HG03565 (cell line): Measurements from ENCODE around the gene LOXHD1.

Source experiments
- ATAC-seq: cut with Tn5 transposase; IDR thresholded peaks from one replicate; pipeline ENCODE4 v1.9.1; 2021; ENCODE audit warnings: mild to moderate bottlenecking, moderate library complexity; ENCODE audit not compliant: unreplicated experiment

Gene LOXHD1

GRCh38 chr18:46482831-46483230 is 174.2 kb downstream of the LOXHD1 start:
- no peak for ATAC-seq

GRCh38 chr18:46481847-46482245 is 175.2 kb downstream of the LOXHD1 start:
- no peak for ATAC-seq

GRCh38 chr18:46481048-46481846 is 175.8 kb downstream of the LOXHD1 start:
- ATAC-seq, result no peak

GRCh38 chr18:46480226-46480625 is 176.8 kb downstream of the LOXHD1 start:
- ATAC-seq, result no peak

GRCh38 chr18:46478796-46479195 is 178.2 kb downstream of the LOXHD1 start:
- ATAC-seq, result no peak

- no peak for ATAC-seq
These were observed 179.5 kb downstream of the LOXHD1 start for GRCh38 chr18:46477425-46478011.

- ATAC-seq, result no peak
These were observed 181.6 kb downstream of the LOXHD1 start for GRCh38 chr18:46475390-46475752.

GRCh38 chr18:46474487-46475389 is 182.3 kb downstream of the LOXHD1 start:
- ATAC-seq, result no peak

GRCh38 chr18:46471809-46472498 is 185.1 kb downstream of the LOXHD1 start:
- no peak for ATAC-seq

- ATAC-seq, result no peak
These were observed 186.3 kb downstream of the LOXHD1 start for GRCh38 chr18:46470714-46471113.

GRCh38 chr18:46469186-46469915 is 187.7 kb downstream of the LOXHD1 start:
- no peak for ATAC-seq

- no peak for ATAC-seq
These were observed 188.4 kb downstream of the LOXHD1 start for GRCh38 chr18:46468426-46469180.

- no peak for ATAC-seq
These were observed 190.5 kb downstream of the LOXHD1 start for GRCh38 chr18:46466234-46467160.

- no peak for ATAC-seq
These were observed 191.9 kb downstream of the LOXHD1 start for GRCh38 chr18:46464926-46465655.

- no peak for ATAC-seq
These were observed 194.5 kb downstream of the LOXHD1 start for GRCh38 chr18:46462523-46462922.

- no peak for ATAC-seq
These were observed 195.0 kb downstream of the LOXHD1 start for GRCh38 chr18:46461993-46462392.

GRCh38 chr18:46460754-46461153 is 196.3 kb downstream of the LOXHD1 start:
- ATAC-seq, result no peak
